ENCODE results near the gene RENBP. TPM values are rescaled to one million over a fixed set of nuclear protein-coding genes. Genes with fewer than 3 reads are reported as not detected.

RENBP gene
- total and polyA plus RNA-seq, 4 donors: 16.6 to 90.8 (median 62.0) TPM

GRCh38 chrX:153955228-153955732, 10.8 kb upstream of the RENBP start:
- peaks cover 21 to 89% (median 46%) of the 10 kb centered on the region in 4 donors for H3K36me3 ChIP-seq (ENCODE audit: control insufficient read depth in 4 of 4, insufficient read depth in 4 of 4, low read length in 4 of 4)
- no peak for DNase-seq

GRCh38 chrX:153954558-153955227, 10.2 kb upstream of the RENBP start:
- Histone ChIP-seq H3K4me1 (ENCODE audit: control insufficient read depth in 5 of 5, insufficient read depth in 5 of 5, low read length in 5 of 5) (peaks cover 0 to 4% (median 2%) of the 10 kb centered on the region in 5 donors), H3K4me3 (no peak overlapping the region), H3K9ac (ENCODE audit: insufficient read depth in 1 of 2, low read length in 2 of 2) (no peak overlapping the region), H3K9me3 (ENCODE audit: control insufficient read depth in 4 of 4, insufficient read depth in 3 of 4, low read length in 3 of 4) (peaks cover 0 to 2% (median 0%) of the 10 kb centered on the region in 4 donors), H3K36me3 (ENCODE audit: control insufficient read depth in 4 of 4, insufficient read depth in 4 of 4, low read length in 4 of 4) (peaks cover 20 to 89% (median 46%) of the 10 kb centered on the region in 4 donors), H3K27me3 (ENCODE audit: control insufficient read depth in 3 of 3, insufficient read depth in 3 of 3, low read length in 2 of 3) (no peaks in the 10 kb centered on the region), H3K27ac (ENCODE audit: low read depth in 1 of 2, low read length in 1 of 2) (no peak overlapping the region)
- ATAC-seq (ENCODE audit: insufficient read depth, low FRiP score) (no peak), DNase-seq (no peak)
- no peak for TF ChIP-seq CTCF (IDR thresholded peaks at IDR 0.05; ENCODE audit: control extremely low read depth, extremely low read depth)
- WGBS, 2 donors: 96% methylated on average over 12 to 44 of the region's 44 CpGs

More at GRCh38 chrX:153955228-153955732, 10.8 kb upstream of the RENBP start:
- Histone ChIP-seq H3K9ac (ENCODE audit: insufficient read depth in 1 of 2, low read length in 2 of 2) (no peak overlapping the region), H3K27me3 (ENCODE audit: control insufficient read depth in 3 of 3, insufficient read depth in 3 of 3, low read length in 2 of 3) (no peaks in the 10 kb centered on the region), H3K27ac (ENCODE audit: low read depth in 1 of 2, low read length in 1 of 2) (no peak overlapping the region), H3K9me3 (ENCODE audit: control insufficient read depth in 4 of 4, insufficient read depth in 3 of 4, low read length in 3 of 4) (no peaks in the 10 kb centered on the region), H3K4me3 (no peak overlapping the region), H3K4me1 (ENCODE audit: control insufficient read depth in 5 of 5, insufficient read depth in 5 of 5, low read length in 5 of 5) (no peaks in the 10 kb centered on the region)
- no peak for ATAC-seq (ENCODE audit: insufficient read depth, low FRiP score)
- 74 to 91% methylated on average over 6 to 12 of the region's 12 CpGs for WGBS, 2 donors
- no peak for TF ChIP-seq CTCF (IDR thresholded peaks at IDR 0.05; ENCODE audit: control extremely low read depth, extremely low read depth)

- no peaks in the 10 kb centered on the region for H3K27me3 ChIP-seq (ENCODE audit: control insufficient read depth in 3 of 3, insufficient read depth in 3 of 3, low read length in 2 of 3)
- peaks cover 16 to 86% (median 45%) of the 10 kb centered on the region in 4 donors for H3K36me3 ChIP-seq (ENCODE audit: control insufficient read depth in 4 of 4, insufficient read depth in 4 of 4, low read length in 4 of 4)
- no peak overlapping the region for H3K4me3 ChIP-seq
- H3K9me3 ChIP-seq (ENCODE audit: control insufficient read depth in 4 of 4, insufficient read depth in 3 of 4, low read length in 3 of 4): peaks cover 0 to 2% (median 0%) of the 10 kb centered on the region in 4 donors
- H3K27ac ChIP-seq (ENCODE audit: low read depth in 1 of 2, low read length in 1 of 2): no peak overlapping the region
- 78 to 89% methylated on average over 25 to 33 of the region's 33 CpGs for WGBS, 2 donors
- no peak overlapping the region for H3K9ac ChIP-seq (ENCODE audit: insufficient read depth in 1 of 2, low read length in 2 of 2)
- ATAC-seq (ENCODE audit: insufficient read depth, low FRiP score) (no peak), DNase-seq (no peak)
- peaks cover 0 to 8% (median 3%) of the 10 kb centered on the region in 5 donors for H3K4me1 ChIP-seq (ENCODE audit: control insufficient read depth in 5 of 5, insufficient read depth in 5 of 5, low read length in 5 of 5)
- no peak for TF ChIP-seq CTCF (IDR thresholded peaks at IDR 0.05; ENCODE audit: control extremely low read depth, extremely low read depth)
Observed at GRCh38 chrX:153953892-153954557, 9.6 kb upstream of the RENBP start.
